H9 (cell line): ENCODE data around the gene DPYSL3. TPM values are rescaled to one million over a fixed set of nuclear protein-coding genes. Genes with fewer than 3 reads are reported as not detected.

Source experiments
- DNase-seq: peaks from one replicate; pipeline ENCODE4 v3.0.0-alpha.2; 2017
- H2AFZ ChIP-seq: one replicate; pipeline ENCODE4 v1.6.1; 2013; ENCODE audit warnings: mild to moderate bottlenecking, low read length, control low read depth, moderate library complexity
- H2AK5ac ChIP-seq: 2 replicates; pipeline ENCODE4 v1.6.1; 2013; ENCODE audit warnings: low read length, control low read depth, mixed read lengths; ENCODE audit not compliant: insufficient read length
- H2BK120ac ChIP-seq: one replicate; pipeline ENCODE4 v1.6.1; 2013; ENCODE audit warnings: low read depth, mild to moderate bottlenecking, low read length, control low read depth, inconsistent platforms; ENCODE audit not compliant: poor library complexity, severe bottlenecking
- H2BK12ac ChIP-seq: 2 replicates; pipeline ENCODE4 v1.6.1; 2013; ENCODE audit warnings: low read length, control low read depth, mixed read lengths, low read depth; ENCODE audit not compliant: insufficient read length
- H2BK15ac ChIP-seq: 2 replicates; pipeline ENCODE4 v1.6.1; 2013; ENCODE audit warnings: low read depth, low read length, control low read depth
- H2BK20ac ChIP-seq: one replicate; pipeline ENCODE4 v1.6.1; 2013; ENCODE audit warnings: low read depth, mild to moderate bottlenecking, low read length, control low read depth, inconsistent platforms; ENCODE audit not compliant: poor library complexity, severe bottlenecking
- H2BK5ac ChIP-seq: 2 replicates; pipeline ENCODE4 v1.6.1; 2013; ENCODE audit warnings: low read length, control low read depth, mixed read lengths; ENCODE audit not compliant: insufficient read length
- H3K14ac ChIP-seq: 2 replicates; pipeline ENCODE4 v1.6.1; 2013; ENCODE audit warnings: low read length, control low read depth; ENCODE audit not compliant: insufficient read depth
- H3K18ac ChIP-seq: 2 replicates; pipeline ENCODE4 v1.6.1; 2013; ENCODE audit warnings: low read depth, mild to moderate bottlenecking, mixed read lengths, low read length, control low read depth; ENCODE audit not compliant: insufficient read length
- H3K23ac ChIP-seq: 2 replicates; pipeline ENCODE4 v1.6.1; 2013; ENCODE audit warnings: low read length, control low read depth, mixed read lengths, low read depth; ENCODE audit not compliant: insufficient read length
- H3K23me2 ChIP-seq: 2 replicates; pipeline ENCODE4 v1.6.1; 2013; ENCODE audit warnings: low read depth, mild to moderate bottlenecking, mixed read lengths, low read length, control low read depth; ENCODE audit not compliant: insufficient read length, poor library complexity, severe bottlenecking
- H3K27ac ChIP-seq: 2 replicates; pipeline ENCODE4 v1.5.1; 2013; ENCODE audit warnings: low read length, control low read depth, mixed read lengths, low read depth; ENCODE audit not compliant: insufficient read length
- H3K27me3 ChIP-seq: 2 replicates; pipeline ENCODE4 v1.6.1; 2013; ENCODE audit warnings: low read length, control low read depth, inconsistent platforms; ENCODE audit not compliant: insufficient read depth
- H3K4ac ChIP-seq: 2 replicates; pipeline ENCODE4 v1.6.1; 2013; ENCODE audit warnings: low read depth, mild to moderate bottlenecking, control low read depth, inconsistent platforms, low read length, moderate library complexity
- H3K4me1 ChIP-seq: 2 replicates; pipeline ENCODE4 v1.6.1; 2013; ENCODE audit warnings: low read length, control low read depth, inconsistent platforms; ENCODE audit not compliant: insufficient read depth
- H3K4me2 ChIP-seq: 2 replicates; pipeline ENCODE4 v1.6.1; 2013; ENCODE audit warnings: low read length, control low read depth, mixed read lengths; ENCODE audit not compliant: insufficient read length, insufficient read depth
- H3K56ac ChIP-seq: 2 replicates; pipeline ENCODE4 v1.6.1; 2013; ENCODE audit warnings: low read depth, mild to moderate bottlenecking, mixed read lengths, low read length, control low read depth; ENCODE audit not compliant: insufficient read length
- H3K79me1 ChIP-seq: 2 replicates; pipeline ENCODE4 v1.6.1; 2013; ENCODE audit warnings: low read depth, mild to moderate bottlenecking, moderate library complexity, low read length, control low read depth, inconsistent platforms; ENCODE audit not compliant: insufficient read depth, poor library complexity, severe bottlenecking
- H3K79me2 ChIP-seq: 2 replicates; pipeline ENCODE4 v1.6.1; 2013; ENCODE audit warnings: low read length, control low read depth, inconsistent platforms; ENCODE audit not compliant: insufficient read depth
- H3K9ac ChIP-seq: 2 replicates; pipeline ENCODE4 v1.6.1; 2013; ENCODE audit warnings: low read length, control low read depth, mixed read lengths; ENCODE audit not compliant: insufficient read length; ENCODE audit errors: extremely low read depth
- H3K9me3 ChIP-seq: one replicate; pipeline ENCODE4 v1.6.1; 2013; ENCODE audit warnings: low read depth, low read length, inconsistent platforms; ENCODE audit not compliant: control insufficient read depth
- H3T11ph ChIP-seq: one replicate; pipeline ENCODE4 v1.6.1; 2013; ENCODE audit warnings: mild to moderate bottlenecking, low read length, control low read depth, inconsistent platforms
- H4K20me1 ChIP-seq: one replicate; pipeline ENCODE4 v1.6.1; 2013; ENCODE audit not compliant: control insufficient read depth, insufficient read length, insufficient read depth
- H4K5ac ChIP-seq: 2 replicates; pipeline ENCODE4 v1.6.1; 2013; ENCODE audit warnings: low read depth, mild to moderate bottlenecking, mixed read lengths, low read length, control low read depth; ENCODE audit not compliant: insufficient read length
- H4K8ac ChIP-seq: replicated peaks from 2 replicates; pipeline ENCODE4 v1.6.1; 2013; ENCODE audit warnings: low read length, control low read depth, mixed read lengths, low read depth; ENCODE audit not compliant: insufficient read length
- H4K91ac ChIP-seq: 2 replicates; pipeline ENCODE4 v1.6.1; 2013; ENCODE audit warnings: low read depth, mild to moderate bottlenecking, moderate library complexity, mixed read lengths, low read length, control low read depth; ENCODE audit not compliant: insufficient read length
- H3K27ac Mint-ChIP-seq, 3 experiments: 2 replicates in 2 of 3; 3 replicates in 1 of 3; pipeline ENCODE4 v1.8.0; 2020 to 2021; ENCODE audit warnings: mixed read lengths in 3 of 3, mild to moderate bottlenecking in 1 of 3, moderate library complexity in 1 of 3
- H3K27me3 Mint-ChIP-seq: 2 replicates; pipeline ENCODE4 v1.8.0; 2021; ENCODE audit warnings: low read depth, mild to moderate bottlenecking, moderate library complexity, mixed read lengths
- H3K36me3 Mint-ChIP-seq, 3 experiments: 2 replicates in 2 of 3; 3 replicates in 1 of 3; pipeline ENCODE4 v1.8.0; 2020 to 2021; ENCODE audit warnings: low read depth in 3 of 3, mixed read lengths in 3 of 3; ENCODE audit not compliant: insufficient read depth in 1 of 3
- H3K4me1 Mint-ChIP-seq, 2 experiments: 2 replicates each; pipeline ENCODE4 v1.8.0; 2020; ENCODE audit warnings: mixed read lengths in 2 of 2
- H3K4me3 Mint-ChIP-seq, 2 experiments: 2 replicates in 1 of 2; 3 replicates in 1 of 2; pipeline ENCODE4 v1.8.0; 2020 to 2021; ENCODE audit warnings: mild to moderate bottlenecking in 2 of 2, mixed read lengths in 2 of 2, moderate library complexity in 1 of 2
- H3K9me3 Mint-ChIP-seq, 2 experiments: 2 replicates in 1 of 2; 3 replicates in 1 of 2; pipeline ENCODE4 v1.8.0; 2020; ENCODE audit warnings: mild to moderate bottlenecking in 2 of 2, mixed read lengths in 2 of 2, moderate library complexity in 1 of 2
- WGBS: extraction: QIAGEN DNeasy Blood & Tissue Kit; methylation state at CpG from one replicate; pipeline ENCODE4 v1.1.7; 2013; ENCODE audit warnings: missing lambda C conversion rate, low lambda C conversion rate, mixed read lengths; ENCODE audit not compliant: insufficient read length; ENCODE audit errors: extremely low coverage; 5-methylcytosine and 5-hydroxymethylcytosine counted together
- total RNA-seq: library from RNA; stranded (reverse); gene quantifications from 2 replicates; pipeline ENCODE4 v1.2.1, GENCODE V29; 2021
- TF ChIP-seq, protein P1 (sequence below): fragments of 200-600 bp; sonication (generic); conservative IDR thresholded peaks from 3 replicates; pipeline ENCODE4 v1.8.0; 2021; ENCODE audit warnings: antibody characterized with exemption, mild to moderate bottlenecking

DPYSL3 gene
- total RNA-seq, 1 experiment from 2014 or later: 515 TPM

DNA sequence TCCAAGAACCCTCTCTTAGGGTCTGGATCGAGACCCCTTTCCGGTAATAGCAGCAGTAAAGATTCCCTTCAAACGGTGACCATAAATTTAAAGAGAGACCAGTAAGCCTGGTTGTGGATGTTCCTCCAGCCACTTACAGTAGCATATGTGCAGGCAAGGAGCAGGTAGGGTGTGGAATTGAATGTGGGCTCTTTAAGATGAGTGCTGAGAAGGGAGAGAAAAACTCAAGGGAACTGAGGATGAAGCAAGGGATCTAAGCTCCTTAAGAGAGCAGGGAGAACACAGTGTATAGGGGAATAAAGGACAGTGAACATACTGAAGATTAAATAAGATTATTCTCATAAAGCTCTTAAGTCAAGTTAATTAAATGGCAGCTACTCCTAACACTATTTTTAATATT, 51.3 kb downstream of the DPYSL3 start:
- H3K4me2 ChIP-seq: no peak overlapping the region
- H3K27me3 Mint-ChIP-seq: no peaks in the 10 kb centered on the region
- no peak overlapping the region for H4K8ac ChIP-seq
- no peaks in the 10 kb centered on the region for H3K27me3 ChIP-seq
- H3K4me3 Mint-ChIP-seq: no peak overlapping the region
- H2BK15ac ChIP-seq: no peak overlapping the region
- H3K9ac ChIP-seq: no peak overlapping the region
- peaks cover 4 to 45% (median 25%) of the 10 kb centered on the region in 3 experiments; a peak in 5 of 7 replicates for H3K36me3 Mint-ChIP-seq
- peaks cover 2% of the 10 kb centered on the region; the same call in 1 of the 2 replicates for H3K79me2 ChIP-seq
- H3K23me2 ChIP-seq: peaks cover 8% of the 10 kb centered on the region
- H3K4me1 Mint-ChIP-seq: peaks cover 54 to 56% of the 10 kb centered on the region in 2 experiments
- peaks cover 2 to 16% of the 10 kb centered on the region in 2 experiments; a peak in 4 of 5 replicates for H3K9me3 Mint-ChIP-seq
- H2BK12ac ChIP-seq: no peak overlapping the region
- no peak for DNase-seq
- H3K79me1 ChIP-seq: peaks cover 3% of the 10 kb centered on the region
- H4K91ac ChIP-seq: no peak overlapping the region
- H3T11ph ChIP-seq: no peak overlapping the region
- H2BK120ac ChIP-seq: no peak overlapping the region
- H3K27ac ChIP-seq: no peak overlapping the region
- peak overlapping the region in 2 of 3 experiments; percentile 62 to 89; a peak in 4 of 7 replicates for H3K27ac Mint-ChIP-seq
- H3K4ac ChIP-seq: no peak overlapping the region
- H4K20me1 ChIP-seq: no peaks in the 10 kb centered on the region
- H2BK5ac ChIP-seq: no peak overlapping the region
- no peak overlapping the region for H3K14ac ChIP-seq
- H4K5ac ChIP-seq: no peak overlapping the region
- H2BK20ac ChIP-seq: no peak overlapping the region
- no peak overlapping the region for H3K18ac ChIP-seq
- no peaks in the 10 kb centered on the region for H3K9me3 ChIP-seq
- no peak overlapping the region for H3K23ac ChIP-seq
- H2AFZ ChIP-seq: no peak overlapping the region
- TF ChIP-seq, protein P1, sequence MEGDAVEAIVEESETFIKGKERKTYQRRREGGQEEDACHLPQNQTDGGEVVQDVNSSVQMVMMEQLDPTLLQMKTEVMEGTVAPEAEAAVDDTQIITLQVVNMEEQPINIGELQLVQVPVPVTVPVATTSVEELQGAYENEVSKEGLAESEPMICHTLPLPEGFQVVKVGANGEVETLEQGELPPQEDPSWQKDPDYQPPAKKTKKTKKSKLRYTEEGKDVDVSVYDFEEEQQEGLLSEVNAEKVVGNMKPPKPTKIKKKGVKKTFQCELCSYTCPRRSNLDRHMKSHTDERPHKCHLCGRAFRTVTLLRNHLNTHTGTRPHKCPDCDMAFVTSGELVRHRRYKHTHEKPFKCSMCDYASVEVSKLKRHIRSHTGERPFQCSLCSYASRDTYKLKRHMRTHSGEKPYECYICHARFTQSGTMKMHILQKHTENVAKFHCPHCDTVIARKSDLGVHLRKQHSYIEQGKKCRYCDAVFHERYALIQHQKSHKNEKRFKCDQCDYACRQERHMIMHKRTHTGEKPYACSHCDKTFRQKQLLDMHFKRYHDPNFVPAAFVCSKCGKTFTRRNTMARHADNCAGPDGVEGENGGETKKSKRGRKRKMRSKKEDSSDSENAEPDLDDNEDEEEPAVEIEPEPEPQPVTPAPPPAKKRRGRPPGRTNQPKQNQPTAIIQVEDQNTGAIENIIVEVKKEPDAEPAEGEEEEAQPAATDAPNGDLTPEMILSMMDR: no peak
- H3K4me1 ChIP-seq: peaks cover 21% of the 10 kb centered on the region; the same call in 1 of the 2 replicates
- no peak overlapping the region for H3K56ac ChIP-seq
- no peak overlapping the region for H2AK5ac ChIP-seq
- no CpG with 5 or more reads among the region's 3 CpGs for WGBS
